GM21619 (cell line): Measurements from ENCODE around the gene ATP6V0C.
"Not testable (repeated sequence)": the region's sequence is repeated elsewhere in the genome, so short reads cannot be mapped to it uniquely, and the experiment has no call there.

Source experiments
- ATAC-seq: cut with Tn5 transposase; IDR thresholded peaks from one replicate; pipeline ENCODE4 v1.9.1; 2021; ENCODE audit not compliant: unreplicated experiment

Gene ATP6V0C

DNA sequence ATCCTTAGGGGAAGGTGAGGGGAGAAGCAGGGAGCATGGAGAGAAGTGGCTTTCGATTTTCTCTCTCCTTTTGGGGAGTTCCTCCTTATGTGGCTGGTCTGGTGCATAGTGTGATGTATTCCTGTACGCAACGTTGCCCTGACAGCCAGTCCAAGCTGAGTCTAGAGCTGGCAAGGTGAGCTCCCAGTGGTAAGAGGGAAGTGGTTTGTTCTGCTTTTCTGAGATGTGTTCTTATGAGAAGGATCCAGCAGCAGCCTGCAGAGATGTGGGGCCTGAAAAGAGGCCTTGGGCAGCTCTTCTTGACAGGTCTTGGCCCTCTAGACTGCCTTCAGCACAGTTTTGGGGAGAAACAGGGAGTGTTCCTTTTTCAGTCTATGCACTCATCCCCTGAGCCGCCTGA, 27.2 kb downstream of the ATP6V0C start:
- ATAC-seq: not testable (repeated sequence)

DNA sequence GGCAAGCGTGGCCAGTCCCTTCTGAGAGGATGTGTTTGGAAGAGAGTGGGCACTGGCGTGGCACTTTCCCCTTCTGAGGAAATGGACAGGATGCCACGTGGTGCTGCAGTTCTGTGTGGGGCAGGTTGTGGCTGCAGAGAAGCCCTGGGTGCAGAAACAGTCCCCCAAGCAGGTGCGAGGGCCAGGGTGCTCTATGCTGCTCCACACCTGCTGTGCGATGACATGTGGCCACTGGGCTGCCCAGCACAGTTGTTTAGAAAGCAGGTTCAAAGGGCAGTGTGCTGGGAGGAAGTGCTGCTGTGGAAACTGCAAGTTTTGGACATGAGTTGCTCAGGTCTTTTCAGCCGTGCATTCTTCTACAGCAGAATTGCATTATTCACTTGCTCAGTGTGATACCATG, 27.7 kb downstream of the ATP6V0C start:
- ATAC-seq: not testable (repeated sequence)

- not testable (repeated sequence) for ATAC-seq
Observed at GRCh38 chr16:2543771-2544170, 30.0 kb downstream of the ATP6V0C start.

- ATAC-seq: not testable (repeated sequence)
Observed at GRCh38 chr16:2550283-2550878, 36.6 kb downstream of the ATP6V0C start.

GRCh38 chr16:2551420-2551889, 37.7 kb downstream of the ATP6V0C start:
- not testable (repeated sequence) for ATAC-seq

DNA sequence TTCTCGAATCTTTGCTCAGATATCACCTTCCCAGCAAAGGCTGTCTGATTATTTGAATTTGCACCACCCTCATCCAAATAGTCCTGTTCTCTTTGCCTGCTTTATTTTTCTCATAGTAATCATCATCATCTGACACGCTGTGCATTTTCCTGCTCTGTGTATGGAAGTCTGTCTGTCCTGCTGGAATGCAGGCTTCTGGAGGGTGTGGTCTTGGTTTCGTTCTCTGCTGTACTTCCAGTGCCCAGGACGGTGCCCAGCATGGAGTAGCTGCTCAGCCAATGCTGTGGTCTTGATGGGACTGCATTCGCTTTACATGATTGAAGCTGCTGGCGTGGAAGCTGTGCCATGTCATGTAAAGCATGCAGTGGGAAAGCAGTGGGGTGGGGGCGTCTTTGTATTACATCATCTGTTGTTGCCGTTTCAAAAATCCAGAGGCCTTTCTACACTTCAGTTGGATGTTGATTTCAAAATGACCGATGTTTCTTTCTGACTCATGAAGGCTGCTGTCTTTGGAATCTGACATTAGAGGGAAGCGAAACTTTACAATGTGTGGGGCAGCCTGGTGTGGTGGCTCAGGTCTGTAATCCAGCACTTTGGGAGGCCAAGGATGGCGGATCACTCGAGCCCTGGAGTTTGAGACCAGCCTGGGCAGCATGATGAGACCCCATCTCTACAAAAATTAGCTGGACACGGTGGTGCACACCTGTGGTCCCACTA, 41.1 kb downstream of the ATP6V0C start:
- ATAC-seq: not testable (repeated sequence)

- not testable (repeated sequence) for ATAC-seq
Observed at GRCh38 chr16:2557150-2557549, 43.4 kb downstream of the ATP6V0C start.

DNA sequence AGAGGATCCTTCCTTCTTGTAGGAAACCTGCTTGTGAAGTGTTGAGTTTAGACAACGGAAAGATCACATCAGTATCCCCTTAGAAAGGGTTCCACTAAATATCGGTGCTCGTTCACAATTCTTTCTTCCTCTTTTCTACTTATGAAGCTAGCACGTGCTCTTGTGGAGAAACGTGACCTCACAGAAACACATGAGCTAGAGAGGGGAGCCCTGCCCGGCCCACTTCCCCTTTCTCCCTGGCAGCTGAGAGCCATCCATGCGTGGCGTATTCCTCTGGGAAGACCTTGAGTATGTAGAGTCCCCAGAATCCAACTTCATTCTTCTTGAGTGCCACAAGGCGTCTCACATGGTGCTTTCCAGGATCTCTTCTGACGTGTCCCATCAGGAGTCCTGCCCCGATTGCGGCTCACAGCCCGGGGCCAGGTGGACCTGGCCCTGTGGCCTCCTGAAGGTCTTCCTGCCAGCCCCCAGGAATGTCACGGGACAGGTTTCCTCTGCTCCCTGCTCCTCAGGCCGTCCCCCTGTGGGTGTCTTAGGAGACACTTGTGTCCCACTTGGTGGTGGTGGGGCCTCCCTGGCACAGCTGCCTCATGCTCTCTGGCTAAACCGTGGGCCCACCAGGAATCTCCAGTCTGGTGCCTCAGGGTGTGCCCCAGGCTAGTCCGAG, 46.5 kb downstream of the ATP6V0C start:
- ATAC-seq: not testable (repeated sequence)

DNA sequence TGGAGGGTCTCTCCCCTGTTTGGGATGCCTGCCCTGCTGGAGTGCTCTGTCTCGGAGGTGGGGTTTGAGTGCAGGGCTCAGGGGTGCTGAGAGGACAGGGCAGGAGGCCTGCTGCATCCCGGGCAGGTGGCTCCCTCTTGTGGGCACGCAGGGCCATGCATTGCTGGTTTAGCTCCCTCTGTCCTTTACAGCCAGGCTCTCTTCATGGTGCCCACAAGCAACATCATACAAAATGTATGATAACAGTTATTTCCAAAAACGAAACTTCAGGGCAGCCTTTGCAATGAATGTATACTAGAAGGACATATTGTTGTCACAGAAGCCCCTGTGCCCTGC, 47.0 kb downstream of the ATP6V0C start:
- ATAC-seq: not testable (repeated sequence)

GRCh38 chr16:2567506-2567905, 53.8 kb downstream of the ATP6V0C start:
- ATAC-seq: not testable (repeated sequence)

GRCh38 chr16:2568573-2568972, 54.8 kb downstream of the ATP6V0C start:
- ATAC-seq: not testable (repeated sequence)
